GM12878 (cell line): ENCODE data around the gene B9D2. TPM values are rescaled to one million over a fixed set of nuclear protein-coding genes. Genes with fewer than 3 reads are reported as not detected.

Experiments used
- ATAC-seq: fragments of 200-7000 bp; cut with Tn5 transposase; 3 replicates; pipeline ENCODE4 v1.9.1; 2020; ENCODE audit warnings: mild to moderate bottlenecking, moderate library complexity
- BruUV-seq: library from RNA; stranded (reverse); fragments of 400-500 nt; replicated peaks from 2 replicates; lab custom pipeline; 2021; lab: Mats Ljungman, UMichigan
- CTCF ChIA-PET: fragments of 300-600 bp; sonication (Branson Sonifier 250); formaldehyde crosslinking; extraction: SDS; loops from one replicate; lab custom pipeline; 2021; ENCODE audit warnings: inconsistent platforms; lab: Yijun Ruan, JAX
- POLR2A ChIA-PET: fragments of 350-600 bp; formaldehyde crosslinking; extraction: SDS; loops from one replicate; lab custom pipeline; 2021; ENCODE audit warnings: inconsistent platforms; lab: Charles Lee
- RAD21 ChIA-PET: fragments of 300-600 bp; sonication (Branson Sonifier 250); formaldehyde crosslinking; loops from one replicate; lab custom pipeline; 2023; ENCODE audit warnings: antibody characterized with exemption; ENCODE audit not compliant: unreplicated experiment; lab: Charles Lee
- SMC1A ChIA-PET: fragments of 300-600 bp; sonication (Branson Sonifier 250); formaldehyde crosslinking; loops from one replicate; lab custom pipeline; 2023; ENCODE audit not compliant: unreplicated experiment, uncharacterized antibody; lab: Charles Lee
- DNase-seq: peaks from one replicate; pipeline ENCODE4 v3.0.0-alpha.2; 2011; ENCODE audit warnings: low read depth, low spot score
- FAIRE-seq: peaks from 3 replicates; lab custom pipeline; 2011; peaks lifted over from hg19 to GRCh38; lab: Jason Lieb, UNC
- H2AFZ ChIP-seq: 2 replicates; pipeline ENCODE4 v1.6.0; 2011; ENCODE audit warnings: low read depth, low read length, control low read depth; ENCODE audit not compliant: control insufficient read depth
- H3K27ac ChIP-seq: 2 replicates; pipeline ENCODE4 v1.5.1; 2011; ENCODE audit warnings: control low read depth; ENCODE audit not compliant: control insufficient read depth, insufficient read depth
- H3K27me3 ChIP-seq, 2 experiments: replicated peaks in 1 of 2; 2 replicates each; pipeline versions ENCODE4 v1.6.0 to v1.6.1; 2011; ENCODE audit warnings: low read length in 1 of 2; ENCODE audit not compliant: control insufficient read depth in 2 of 2, insufficient read depth in 2 of 2
- H3K36me3 ChIP-seq, 2 experiments: 2 replicates each; pipeline ENCODE4 v1.5.1; 2011; ENCODE audit warnings: low read length in 1 of 2; ENCODE audit not compliant: control insufficient read depth in 2 of 2, insufficient read depth in 2 of 2
- H3K4me1 ChIP-seq: 2 replicates; pipeline ENCODE4 v1.6.1; 2011; ENCODE audit warnings: mild to moderate bottlenecking, low read length, moderate library complexity, mixed read lengths; ENCODE audit not compliant: control insufficient read depth, insufficient read depth
- H3K4me2 ChIP-seq: 2 replicates; pipeline ENCODE4 v1.6.0; 2011; ENCODE audit warnings: control low read depth; ENCODE audit not compliant: control insufficient read depth, insufficient read depth
- H3K4me3 ChIP-seq: fragments of 200-600 bp; sonication (generic); 2 replicates; pipeline ENCODE4 v1.5.1; 2016
- H3K79me2 ChIP-seq: 2 replicates; pipeline ENCODE4 v1.6.0; 2011; ENCODE audit warnings: low read length; ENCODE audit not compliant: control insufficient read depth, insufficient read depth
- H3K9ac ChIP-seq: 2 replicates; pipeline ENCODE4 v1.8.0; 2011; ENCODE audit warnings: low read length, control low read depth, mixed read lengths; ENCODE audit not compliant: control insufficient read depth, insufficient read depth
- H3K9me3 ChIP-seq: replicated peaks from 3 replicates; pipeline ENCODE4 v1.5.1; 2011; ENCODE audit warnings: mild to moderate bottlenecking, low read length; ENCODE audit not compliant: control insufficient read depth, insufficient read depth
- H4K20me1 ChIP-seq: 2 replicates; pipeline ENCODE4 v1.6.0; 2011; ENCODE audit not compliant: control insufficient read depth, insufficient read depth
- FOXM1 ChIP-seq: IDR thresholded peaks from 2 replicates; pipeline ENCODE4 v1.6.1; 2012; ENCODE audit warnings: low read depth, mild to moderate bottlenecking, inconsistent platforms, low read length, moderate library complexity
- HSF1 ChIP-seq: fragments of 150-350 bp; IDR thresholded peaks from 2 replicates; pipeline ENCODE4 v1.6.1; 2014; ENCODE audit warnings: mild to moderate bottlenecking, low read depth, low read length
- IKZF1 ChIP-seq: fragments of 450-650 bp; conservative IDR thresholded peaks from 2 replicates; pipeline ENCODE4 v1.6.1; 2017; ENCODE audit warnings: antibody characterized with exemption, mild to moderate bottlenecking
- POLR2AphosphoS5 ChIP-seq: IDR thresholded peaks from 2 replicates; pipeline ENCODE4 v1.6.1; 2011; ENCODE audit warnings: mild to moderate bottlenecking, low read length, inconsistent platforms
- POU2F2 ChIP-seq: IDR thresholded peaks from 3 replicates; pipeline ENCODE4 v1.6.1; 2011; ENCODE audit warnings: low read depth, mild to moderate bottlenecking, low read length, borderline replicate concordance
- REST ChIP-seq: IDR thresholded peaks from 2 replicates; pipeline ENCODE4 v1.6.1; 2012; ENCODE audit warnings: mild to moderate bottlenecking, low read depth, low read length
- WGBS: methylation state at CpG from one replicate; pipeline ENCODE4 v1.1.6; 2016; ENCODE audit warnings: low lambda C conversion rate; ENCODE audit not compliant: insufficient replicate concordance, insufficient coverage; ENCODE audit errors: missing lambda C conversion rate; 5-methylcytosine and 5-hydroxymethylcytosine counted together
- in situ Hi-C: fragments of 300-500 bp; cut with MboI; formaldehyde crosslinking; loops from 9 replicates; pipeline ENCODE4 v1.14.3; 2018; ENCODE audit warnings: mixed read lengths
- intact Hi-C: fragments of 100-400 bp; cut with micrococcal nuclease; formaldehyde crosslinking; loops from one replicate; pipeline ENCODE4 v1.14.2; 2022; ENCODE audit not compliant: unreplicated experiment
- polyA plus RNA-seq, 11 experiments: library from polyadenylated mRNA; depleted of rRNA in 4 of 11; unstranded in 6 of 11; stranded (reverse) in 5 of 11; fragments of >200 nt; fragmentation: Nextera tagmentation in 4 of 11; fragmentation: Illumina TruSeq in 1 of 11; extraction: Ambion mirVana in 4 of 11; extraction: Trizol in 1 of 11; gene quantifications; 1 replicate in 1 of 11; 2 replicates in 10 of 11; pipeline versions ENCODE4 v1.2.1 to v1.2.3, GENCODE V29; 2011 to 2016; ENCODE audit warnings: inconsistent platforms in 2 of 11, missing spikeins in 2 of 11, low read depth in 1 of 11
- total RNA-seq, 4 experiments: library from RNA; depleted of rRNA in 3 of 4; stranded (reverse); fragments of >200 nt in 3 of 4; fragmentation: Illumina TruSeq in 1 of 4; extraction: Trizol in 1 of 4; gene quantifications; 2 replicates each; pipeline versions ENCODE4 v1.2.1 to v1.2.3, GENCODE V29; 2013 to 2021

The B9D2 gene
- total and polyA plus RNA-seq, 10 of the 15 experiments (the other 5 are each of a cell fraction or from before 2014, with no cell fraction given): 2.4 to 12.4 (median 5.0) TPM

GRCh38 chr19:41335467-41335866 lies 28.5 kb downstream of the B9D2 start:
- ATAC-seq (no peak), FAIRE-seq (no peak), DNase-seq (no peak)
- Histone ChIP-seq H3K4me1 (peaks cover 11% of the 10 kb centered on the region), H3K36me3 (peaks cover 11 to 22% of the 10 kb centered on the region in 2 experiments), H3K79me2 (peaks cover 1% of the 10 kb centered on the region), H3K4me3 (no peak overlapping the region), H3K9me3 (no peaks in the 10 kb centered on the region), H2AFZ (no peak overlapping the region), H3K9ac (peak overlapping the region; percentile 39; the same call in 1 of the 2 replicates), H3K27ac (peak overlapping the region; percentile 79), H3K4me2 (peak overlapping the region; percentile 60; the same call in 1 of the 2 replicates), H4K20me1 (no peaks in the 10 kb centered on the region), H3K27me3 (no peaks in the 10 kb centered on the region)
- intact Hi-C loops (no loop called here), in situ Hi-C loops (no loop called here)
- CTCF ChIA-PET: interaction anchor here (0.7 to 1.2 kb wide), 3 partner anchors 11 to 104 kb away, joined by 3 to 5 read pairs (median 3); partner anchors contain the start of gene DMAC2
- RAD21 ChIA-PET: interaction anchor here (1.0 to 1.4 kb wide), 3 partner anchors 8 to 16 kb away, joined by 3 read pairs; no protein-coding TSS in a partner anchor
- SMC1A ChIA-PET: interaction anchor here (0.6 to 1.8 kb wide), 2 partner anchors 14 to 121 kb away, joined by 3 to 7 read pairs; no protein-coding TSS in a partner anchor
- POLR2A ChIA-PET: interaction anchor here (0.6 to 1.3 kb wide), 3 partner anchors 13 to 581 kb away, joined by 3 to 8 read pairs (median 6); no protein-coding TSS in a partner anchor
- TF ChIP-seq HSF1: no peak
- no TSS peak for BruUV-seq
- 72% methylated on average over 10 of the region's 10 CpGs for WGBS

GRCh38 chr19:41334793-41335192 lies 29.2 kb downstream of the B9D2 start:
- ChIA-PET RAD21 (interaction anchor here (0.6 to 1.2 kb wide), 3 partner anchors 17 to 212 kb away, joined by 3 to 5 read pairs (median 4); no protein-coding TSS in a partner anchor), SMC1A (interaction anchor here (1.8 kb wide), 1 partner anchor 15 kb away, joined by 7 read pairs; no protein-coding TSS in a partner anchor), POLR2A (interaction anchor here (0.6 to 1.3 kb wide), 3 partner anchors 13 to 580 kb away, joined by 3 to 8 read pairs (median 6); no protein-coding TSS in a partner anchor), CTCF (interaction anchor here (0.6 to 1.6 kb wide), 4 partner anchors 8 to 105 kb away, joined by 3 to 5 read pairs (median 3); partner anchors contain the start of gene DMAC2)
- peaks cover 11% of the 10 kb centered on the region for H3K4me1 ChIP-seq
- no TSS peak for BruUV-seq
- ATAC-seq (peak; percentile 64), FAIRE-seq (no peak), DNase-seq (no peak)
- 4% methylated on average over 4 of the region's 5 CpGs for WGBS
- no peaks in the 10 kb centered on the region for H3K9me3 ChIP-seq
- H3K4me3 ChIP-seq: no peak overlapping the region
- no peaks in the 10 kb centered on the region for H3K27me3 ChIP-seq
- peak overlapping the region; percentile 33; the same call in 1 of the 2 replicates for H3K4me2 ChIP-seq
- no peak overlapping the region for H2AFZ ChIP-seq
- H3K27ac ChIP-seq: peak overlapping the region; percentile 79
- peaks cover 1% of the 10 kb centered on the region for H3K79me2 ChIP-seq
- H3K9ac ChIP-seq: peak overlapping the region; percentile 20; the same call in 1 of the 2 replicates
- H4K20me1 ChIP-seq: no peaks in the 10 kb centered on the region
- H3K36me3 ChIP-seq: peaks cover 14 to 22% of the 10 kb centered on the region in 2 experiments
- TF ChIP-seq POU2F2 (peak; percentile 41; the same call in 1 of the 3 replicates), REST (no peak), POLR2AphosphoS5 (0 out of 2 replicates have a peak, but pooled peaks have one; percentile 17), IKZF1 (peak; percentile 18; the same call in 1 of the 2 replicates), FOXM1 (no peak)
- in situ Hi-C loops (no loop called here), intact Hi-C loops (no loop called here)
